Measurements from ENCODE around the gene SPEN. TPM values are rescaled to one million over a fixed set of nuclear protein-coding genes. Genes with fewer than 3 reads are reported as not detected.
A peak's percentile ranks its signal among the peaks of the same experiment; 100 is the strongest.

Gene SPEN
- 21.2 and 21.4 TPM in 2 replicates for polyA plus RNA-seq (2013)

- peak within 1 kb of the TSS; percentile 87 for H2BK120ac ChIP-seq (ENCODE audit: insufficient read depth, low read length, poor library complexity)
- no peaks in the 10 kb centered on the region for H3K36me3 ChIP-seq (ENCODE audit: control insufficient read depth in 1 of 2, insufficient read depth in 2 of 2, low read length in 2 of 2)
- H2BK5ac ChIP-seq (ENCODE audit: low read depth, low read length, poor library complexity): peak within 1 kb of the TSS; percentile 88
- H3K23ac ChIP-seq (ENCODE audit: low read length): no peak within 1 kb of the TSS
- peaks cover 24% of the 10 kb centered on the region for H3K79me1 ChIP-seq (ENCODE audit: low read length)
- DNase-seq: peak; percentile 98 to 100
- peak within 1 kb of the TSS; percentile 93 for H4K8ac ChIP-seq (ENCODE audit: low read depth, low read length)
- peak within 1 kb of the TSS; percentile 94 for H3K27ac ChIP-seq (ENCODE audit: low read depth, low read length)
- peak within 1 kb of the TSS; percentile 92 for H3K4me3 ChIP-seq (ENCODE audit: low read depth, low read length)
- H3K14ac ChIP-seq (ENCODE audit: low read length): peak within 1 kb of the TSS; percentile 91
- H3K79me2 ChIP-seq (ENCODE audit: control insufficient read depth, insufficient read depth, low read length, poor library complexity): peaks cover 17% of the 10 kb centered on the region
- WGBS (ENCODE audit: extremely low coverage, insufficient coverage, insufficient read length): no CpG with 5 or more reads among the region's 86 CpGs
- peak within 1 kb of the TSS; percentile 79 for H2AK5ac ChIP-seq (ENCODE audit: low read length)
- peak within 1 kb of the TSS; percentile 84 for H3K4me2 ChIP-seq (ENCODE audit: low read length)
- H3K27me3 ChIP-seq (ENCODE audit: insufficient read depth, low read length): no peaks in the 10 kb centered on the region
- peak within 1 kb of the TSS; percentile 91 for H3K9ac ChIP-seq (ENCODE audit: low read length)
- peak within 1 kb of the TSS; percentile 97 for H2AFZ ChIP-seq (ENCODE audit: insufficient read depth, low read length, poor library complexity)
- peak within 1 kb of the TSS; percentile 75 for H2BK12ac ChIP-seq (ENCODE audit: low read length)
- H3K9me3 ChIP-seq (ENCODE audit: insufficient read depth, low read depth, low read length): no peaks in the 10 kb centered on the region
- peak within 1 kb of the TSS; percentile 90 for H4K91ac ChIP-seq (ENCODE audit: low read depth, low read length)
- H3K4ac ChIP-seq (ENCODE audit: low read depth, low read length): peak within 1 kb of the TSS; percentile 95
- H4K12ac ChIP-seq (ENCODE audit: low read depth, low read length): peak within 1 kb of the TSS; percentile 96
- peaks cover 0 to 1% of the 10 kb centered on the region in 2 experiments for H3K4me1 ChIP-seq (ENCODE audit: control insufficient read depth in 1 of 2, insufficient read depth in 2 of 2, low read length in 2 of 2)
- H3K18ac ChIP-seq (ENCODE audit: low read length): peak within 1 kb of the TSS; percentile 94
Observed at GRCh38 chr1:15847100-15847892, at the start of gene SPEN. SPEN (plus strand) TSS chr1:15847707; CDS start chr1:15848068, 361 bp downstream.

GRCh38 chr1:15799004-15799867 is 48.3 kb upstream of the SPEN start:
- Histone ChIP-seq H3K23ac (ENCODE audit: low read length) (no peak overlapping the region), H3K27ac (ENCODE audit: low read depth, low read length) (peak overlapping the region; percentile 84), H3K4me2 (ENCODE audit: low read length) (peak overlapping the region; percentile 60), H4K91ac (ENCODE audit: low read depth, low read length) (peak overlapping the region; percentile 56), H3K4me1 (ENCODE audit: control insufficient read depth in 1 of 2, insufficient read depth in 2 of 2, low read length in 2 of 2) (peaks cover 28 to 43% of the 10 kb centered on the region in 2 experiments), H3K27me3 (ENCODE audit: insufficient read depth, low read length) (no peaks in the 10 kb centered on the region), H3K14ac (ENCODE audit: low read length) (peak overlapping the region; percentile 16), H3K36me3 (ENCODE audit: control insufficient read depth in 1 of 2, insufficient read depth in 2 of 2, low read length in 2 of 2) (no peaks in the 10 kb centered on the region), H2BK120ac (ENCODE audit: insufficient read depth, low read length, poor library complexity) (peak overlapping the region; percentile 82), H3K79me1 (ENCODE audit: low read length) (peaks cover 24% of the 10 kb centered on the region), H4K8ac (ENCODE audit: low read depth, low read length) (peak overlapping the region; percentile 7), H3K4ac (ENCODE audit: low read depth, low read length) (no peak overlapping the region), H3K18ac (ENCODE audit: low read length) (peak overlapping the region; percentile 26), H2AK5ac (ENCODE audit: low read length) (peak overlapping the region; percentile 35), H3K9me3 (ENCODE audit: insufficient read depth, low read depth, low read length) (no peaks in the 10 kb centered on the region), H3K4me3 (ENCODE audit: low read depth, low read length) (no peak overlapping the region), H3K9ac (ENCODE audit: low read length) (no peak overlapping the region), H2BK5ac (ENCODE audit: low read depth, low read length, poor library complexity) (peak overlapping the region; percentile 81), H3K79me2 (ENCODE audit: control insufficient read depth, insufficient read depth, low read length, poor library complexity) (no peaks in the 10 kb centered on the region), H2BK12ac (ENCODE audit: low read length) (peak overlapping the region; percentile 63), H2AFZ (ENCODE audit: insufficient read depth, low read length, poor library complexity) (no peak overlapping the region), H4K12ac (ENCODE audit: low read depth, low read length) (no peak overlapping the region)
- peak; percentile 94 to 96 for DNase-seq
- no CpG with 5 or more reads among the region's 9 CpGs for WGBS (ENCODE audit: extremely low coverage, insufficient coverage, insufficient read length)

GRCh38 chr1:15799928-15800835 is 47.3 kb upstream of the SPEN start:
- H3K27ac ChIP-seq (ENCODE audit: low read depth, low read length): peak overlapping the region; percentile 84
- H3K14ac ChIP-seq (ENCODE audit: low read length): peak overlapping the region; percentile 16

More at GRCh38 chr1:15799928-15800835, 47.3 kb upstream of the SPEN start:
- DNase-seq: peak; percentile 99
- no CpG with 5 or more reads among the region's 22 CpGs for WGBS (ENCODE audit: extremely low coverage, insufficient coverage, insufficient read length)
- Histone ChIP-seq H2AFZ (ENCODE audit: insufficient read depth, low read length, poor library complexity) (no peak overlapping the region), H3K4ac (ENCODE audit: low read depth, low read length) (no peak overlapping the region), H4K12ac (ENCODE audit: low read depth, low read length) (no peak overlapping the region), H3K23ac (ENCODE audit: low read length) (no peak overlapping the region), H3K36me3 (ENCODE audit: control insufficient read depth in 1 of 2, insufficient read depth in 2 of 2, low read length in 2 of 2) (no peaks in the 10 kb centered on the region), H2AK5ac (ENCODE audit: low read length) (no peak overlapping the region), H3K4me2 (ENCODE audit: low read length) (peak overlapping the region; percentile 60), H3K18ac (ENCODE audit: low read length) (peak overlapping the region; percentile 26), H2BK5ac (ENCODE audit: low read depth, low read length, poor library complexity) (peak overlapping the region; percentile 81), H2BK12ac (ENCODE audit: low read length) (peak overlapping the region; percentile 63), H3K4me1 (ENCODE audit: control insufficient read depth in 1 of 2, insufficient read depth in 2 of 2, low read length in 2 of 2) (peaks cover 28 to 40% of the 10 kb centered on the region in 2 experiments), H3K4me3 (ENCODE audit: low read depth, low read length) (no peak overlapping the region), H4K91ac (ENCODE audit: low read depth, low read length) (peak overlapping the region; percentile 56), H3K79me1 (ENCODE audit: low read length) (peaks cover 22% of the 10 kb centered on the region), H3K27me3 (ENCODE audit: insufficient read depth, low read length) (no peaks in the 10 kb centered on the region), H3K9me3 (ENCODE audit: insufficient read depth, low read depth, low read length) (no peaks in the 10 kb centered on the region), H3K9ac (ENCODE audit: low read length) (no peak overlapping the region), H4K8ac (ENCODE audit: low read depth, low read length) (peak overlapping the region; percentile 7), H3K79me2 (ENCODE audit: control insufficient read depth, insufficient read depth, low read length, poor library complexity) (no peaks in the 10 kb centered on the region), H2BK120ac (ENCODE audit: insufficient read depth, low read length, poor library complexity) (peak overlapping the region; percentile 82)
